Panc1 (cell line): Measurements from ENCODE around the gene ESRRB. TPM values are rescaled to one million over a fixed set of nuclear protein-coding genes. Genes with fewer than 3 reads are reported as not detected.

Source experiments
- ATAC-seq: fragments of 200-7000 bp; cut with Tn5 transposase; 2 replicates; pipeline ENCODE4 v1.9.1; 2020; ENCODE audit warnings: mild to moderate bottlenecking, moderate library complexity
- BruUV-seq: library from RNA; stranded (reverse); fragments of 400-500 nt; replicated peaks from 2 replicates; lab custom pipeline; 2021; lab: Mats Ljungman, UMichigan
- CTCF ChIA-PET: fragments of 300-600 bp; sonication (Branson Sonifier 250); formaldehyde crosslinking; loops from one replicate; lab custom pipeline; 2022; ENCODE audit warnings: antibody characterized with exemption; lab: Charles Lee
- POLR2A ChIA-PET: fragments of 300-600 bp; sonication (Branson Sonifier 250); formaldehyde crosslinking; loops from one replicate; lab custom pipeline; 2022; ENCODE audit warnings: antibody characterized with exemption; lab: Charles Lee
- DNase-seq: peaks from one replicate; pipeline ENCODE4 v3.0.0-alpha.2; 2010; ENCODE audit warnings: low read depth, low spot score
- H3K27ac ChIP-seq: 2 replicates; pipeline ENCODE4 v1.5.1; 2011; ENCODE audit warnings: mild to moderate bottlenecking, low read length, inconsistent platforms
- H3K27me3 ChIP-seq: fragments of 200-500 bp; sonication (Bioruptor generic); 2 replicates; pipeline ENCODE4 v1.6.0; 2014; ENCODE audit warnings: low read length, inconsistent platforms; ENCODE audit not compliant: control insufficient read depth, insufficient read depth
- H3K36me3 ChIP-seq: fragments of 200-500 bp; sonication (Bioruptor generic); 2 replicates; pipeline ENCODE4 v1.5.1; 2014; ENCODE audit warnings: inconsistent platforms, mild to moderate bottlenecking, low read length, moderate library complexity; ENCODE audit not compliant: control insufficient read depth, insufficient read depth
- H3K4me1 ChIP-seq: 2 replicates; pipeline ENCODE4 v1.5.1; 2011; ENCODE audit warnings: inconsistent platforms, mild to moderate bottlenecking, low read length, moderate library complexity; ENCODE audit not compliant: control insufficient read depth, insufficient read depth
- H3K4me3 ChIP-seq, 2 experiments: 2 replicates each; pipeline ENCODE4 v1.5.1; 2011 to 2012; ENCODE audit warnings: low read depth in 2 of 2, low read length in 2 of 2, mild to moderate bottlenecking in 2 of 2, inconsistent platforms in 1 of 2, moderate library complexity in 1 of 2
- H3K9me3 ChIP-seq: fragments of 200-500 bp; sonication (Bioruptor generic); 2 replicates; pipeline ENCODE4 v1.5.1; 2014; ENCODE audit warnings: low read depth, mild to moderate bottlenecking, inconsistent platforms, low read length, moderate library complexity; ENCODE audit not compliant: control insufficient read depth, insufficient read depth
- CTCF ChIP-seq: fragments of 450-650 bp; IDR thresholded peaks from 2 replicates; pipeline ENCODE4 v1.5.1; 2017; ENCODE audit warnings: mild to moderate bottlenecking
- POLR2AphosphoS5 ChIP-seq: IDR thresholded peaks from 2 replicates; pipeline ENCODE4 v1.6.1; 2012; ENCODE audit warnings: mild to moderate bottlenecking, low read depth, low read length, moderate library complexity
- REST ChIP-seq, 2 experiments: IDR thresholded peaks; 2 replicates each; pipeline ENCODE4 v1.6.1; 2011 to 2012; ENCODE audit warnings: low read depth in 2 of 2, control low read depth in 1 of 2, low read length in 1 of 2, mild to moderate bottlenecking in 1 of 2, moderate library complexity in 1 of 2; ENCODE audit not compliant: insufficient read depth in 1 of 2
- SIN3A ChIP-seq: IDR thresholded peaks from 2 replicates; pipeline ENCODE4 v1.6.1; 2012; ENCODE audit warnings: low read depth, mild to moderate bottlenecking, low read length, moderate library complexity, borderline replicate concordance; ENCODE audit not compliant: insufficient read depth
- TCF7L2 ChIP-seq: IDR thresholded peaks from 2 replicates; pipeline ENCODE4 v1.6.1; 2011; ENCODE audit warnings: mild to moderate bottlenecking, low read depth, low read length, inconsistent platforms
- in situ Hi-C: cut with HindIII; loops from 2 replicates; pipeline ENCODE4 v1.10.0; 2016; ENCODE audit warnings: low sequenced_read_pairs, low pct_unique_long_range_greater_than_20kb
- intact Hi-C: fragments of 100-400 bp; cut with micrococcal nuclease; formaldehyde crosslinking; loops from one replicate; pipeline ENCODE4 v1.10.0; 2022; ENCODE audit not compliant: unreplicated experiment
- total RNA-seq: library from RNA; stranded (reverse); gene quantifications from one replicate; pipeline ENCODE4 v1.2.1, GENCODE V29; 2021; ENCODE audit not compliant: unreplicated experiment

Gene ESRRB
- total RNA-seq, 1 experiment from 2014 or later: not detected

- BruUV-seq: no TSS peak
- Histone ChIP-seq H3K27me3 (no peaks in the 10 kb centered on the region), H3K9me3 (no peaks in the 10 kb centered on the region), H3K36me3 (no peaks in the 10 kb centered on the region), H3K4me1 (no peaks in the 10 kb centered on the region), H3K4me3 (no peak overlapping the region), H3K27ac (no peak overlapping the region)
- in situ Hi-C loops: no loop called here
- POLR2A ChIA-PET: no interaction called here
- no peak for DNase-seq
- intact Hi-C loops: no loop called here
- ATAC-seq: no peak
- TF ChIP-seq POLR2AphosphoS5: no peak
- TF ChIP-seq CTCF: no peak
- TF ChIP-seq REST (IDR thresholded peaks at IDR 0.05; ENCODE audit: insufficient read depth in 1 of 2, low read depth in 2 of 2, low read length in 1 of 2): no peak
- TF ChIP-seq SIN3A: no peak
- no peak for TF ChIP-seq TCF7L2
- CTCF ChIA-PET: no interaction called here
Observed at GRCh38 chr14:76329951-76330350, 46.0 kb upstream of the ESRRB start.

GRCh38 chr14:76330411-76331327 is 45.3 kb upstream of the ESRRB start:
- intact Hi-C loops (no loop called here), in situ Hi-C loops (no loop called here)
- DNase-seq (no peak), ATAC-seq (no peak)
- Histone ChIP-seq H3K36me3 (no peaks in the 10 kb centered on the region), H3K4me1 (no peaks in the 10 kb centered on the region), H3K4me3 (no peak overlapping the region), H3K27me3 (no peaks in the 10 kb centered on the region), H3K27ac (no peak overlapping the region), H3K9me3 (no peaks in the 10 kb centered on the region)
- POLR2A ChIA-PET: no interaction called here
- CTCF ChIA-PET: no interaction called here
- TF ChIP-seq REST (IDR thresholded peaks at IDR 0.05; ENCODE audit: insufficient read depth in 1 of 2, low read depth in 2 of 2, low read length in 1 of 2) (peak; percentile 32 to 35; a peak in 1 of 4 replicates), TCF7L2 (no peak)
- BruUV-seq: no TSS peak
